HEK293 (cell line): ENCODE data around the gene ANGEL2.

ENCODE experiments used
- BCL6B ChIP-seq: fragments of 450-650 bp; formaldehyde crosslinking; IDR thresholded peaks from 2 replicates; pipeline ENCODE4 v1.5.1; 2017; ENCODE audit warnings: missing biosample characterization, missing genetic modification characterization
- KLF10 ChIP-seq: fragments of 450-650 bp; IDR thresholded peaks from 2 replicates; pipeline ENCODE4 v1.5.1; 2018; ENCODE audit warnings: missing biosample characterization, mild to moderate bottlenecking, missing genetic modification characterization
- KLF16 ChIP-seq: fragments of 450-650 bp; formaldehyde crosslinking; IDR thresholded peaks from 2 replicates; pipeline ENCODE4 v1.5.1; 2017; ENCODE audit warnings: missing biosample characterization, missing genetic modification characterization
- KLF8 ChIP-seq: fragments of 450-650 bp; formaldehyde crosslinking; IDR thresholded peaks from 2 replicates; pipeline ENCODE4 v1.5.1; 2016; ENCODE audit warnings: missing biosample characterization, missing genetic modification characterization
- KLF9 ChIP-seq: fragments of 450-650 bp; formaldehyde crosslinking; IDR thresholded peaks from 2 replicates; pipeline ENCODE4 v1.5.1; 2016; ENCODE audit warnings: missing biosample characterization, missing genetic modification characterization, low read depth
- MYNN ChIP-seq: fragments of 450-650 bp; formaldehyde crosslinking; IDR thresholded peaks from 2 replicates; pipeline ENCODE4 v1.5.1; 2016; ENCODE audit warnings: missing biosample characterization, missing genetic modification characterization, borderline replicate concordance
- PATZ1 ChIP-seq: fragments of 450-650 bp; formaldehyde crosslinking; IDR thresholded peaks from 2 replicates; pipeline ENCODE4 v1.5.1; 2016; ENCODE audit warnings: missing biosample characterization, missing genetic modification characterization
- PRDM1 ChIP-seq: fragments of 450-650 bp; formaldehyde crosslinking; IDR thresholded peaks from 2 replicates; pipeline ENCODE4; 2016; ENCODE audit warnings: missing biosample characterization, missing genetic modification characterization
- RBAK ChIP-seq: fragments of 450-650 bp; formaldehyde crosslinking; IDR thresholded peaks from 2 replicates; pipeline ENCODE4 v1.5.1; 2016; ENCODE audit warnings: missing biosample characterization, missing genetic modification characterization
- SP7 ChIP-seq: fragments of 450-650 bp; formaldehyde crosslinking; IDR thresholded peaks from 2 replicates; pipeline ENCODE4 v1.5.1; 2016; ENCODE audit warnings: missing biosample characterization, missing genetic modification characterization
- TRIM28 ChIP-seq: IDR thresholded peaks from 2 replicates; pipeline ENCODE4 v1.6.1; 2011; ENCODE audit warnings: low read length, control low read depth, borderline replicate concordance
- YY2 ChIP-seq: fragments of 450-650 bp; formaldehyde crosslinking; IDR thresholded peaks from 2 replicates; pipeline ENCODE4 v1.5.1; 2016; ENCODE audit warnings: missing biosample characterization, missing genetic modification characterization
- ZBTB17 ChIP-seq: fragments of 450-650 bp; formaldehyde crosslinking; IDR thresholded peaks from 2 replicates; pipeline ENCODE4 v1.5.1; 2016; ENCODE audit warnings: missing biosample characterization, missing genetic modification characterization
- ZBTB48 ChIP-seq: fragments of 450-650 bp; formaldehyde crosslinking; IDR thresholded peaks from 2 replicates; pipeline ENCODE4 v1.5.1; 2016; ENCODE audit warnings: missing biosample characterization, missing genetic modification characterization
- ZIC2 ChIP-seq: fragments of 450-650 bp; formaldehyde crosslinking; IDR thresholded peaks from 2 replicates; pipeline ENCODE4 v1.5.1; 2016; ENCODE audit warnings: missing biosample characterization, missing genetic modification characterization
- ZNF132 ChIP-seq: fragments of 450-650 bp; formaldehyde crosslinking; IDR thresholded peaks from 2 replicates; pipeline ENCODE4 v1.5.1; 2017; ENCODE audit warnings: missing biosample characterization, missing genetic modification characterization, borderline replicate concordance
- ZNF138 ChIP-seq: fragments of 450-650 bp; formaldehyde crosslinking; IDR thresholded peaks from 2 replicates; pipeline ENCODE4 v1.5.1; 2016; ENCODE audit warnings: missing biosample characterization, missing genetic modification characterization, borderline replicate concordance
- ZNF221 ChIP-seq: fragments of 450-650 bp; formaldehyde crosslinking; IDR thresholded peaks from 2 replicates; pipeline ENCODE4 v1.5.1; 2017; ENCODE audit warnings: missing biosample characterization, missing genetic modification characterization, borderline replicate concordance
- ZNF266 ChIP-seq: fragments of 450-650 bp; formaldehyde crosslinking; IDR thresholded peaks from 2 replicates; pipeline ENCODE4 v1.5.1; 2016; ENCODE audit warnings: missing biosample characterization, missing genetic modification characterization, low read depth
- ZNF335 ChIP-seq: fragments of 450-650 bp; formaldehyde crosslinking; conservative IDR thresholded peaks from 2 replicates; pipeline ENCODE4 v1.5.1; 2016; ENCODE audit warnings: missing biosample characterization, missing genetic modification characterization
- ZNF341 ChIP-seq: fragments of 450-650 bp; formaldehyde crosslinking; IDR thresholded peaks from 2 replicates; pipeline ENCODE4; 2016; ENCODE audit warnings: low read depth, missing biosample characterization, missing genetic modification characterization
- ZNF354C ChIP-seq: fragments of 450-650 bp; formaldehyde crosslinking; IDR thresholded peaks from 2 replicates; pipeline ENCODE4 v1.5.1; 2016; ENCODE audit warnings: missing biosample characterization, missing genetic modification characterization, low read depth, borderline replicate concordance
- ZNF510 ChIP-seq: fragments of 450-650 bp; formaldehyde crosslinking; IDR thresholded peaks from 2 replicates; pipeline ENCODE4 v1.5.1; 2018; ENCODE audit warnings: mild to moderate bottlenecking, missing genetic modification characterization, missing biosample characterization; ENCODE audit not compliant: insufficient replicate concordance
- ZNF544 ChIP-seq: fragments of 450-650 bp; formaldehyde crosslinking; IDR thresholded peaks from 2 replicates; pipeline ENCODE4 v1.5.0; 2017; ENCODE audit warnings: missing biosample characterization, missing genetic modification characterization
- ZNF555 ChIP-seq: fragments of 450-650 bp; formaldehyde crosslinking; conservative IDR thresholded peaks from 2 replicates; pipeline ENCODE4 v1.5.1; 2017; ENCODE audit warnings: missing biosample characterization, mild to moderate bottlenecking, missing genetic modification characterization, inconsistent platforms
- ZNF610 ChIP-seq: fragments of 450-650 bp; formaldehyde crosslinking; IDR thresholded peaks from 2 replicates; pipeline ENCODE4 v1.5.1; 2016; ENCODE audit warnings: missing biosample characterization, missing genetic modification characterization, borderline replicate concordance
- ZNF654 ChIP-seq: fragments of 450-650 bp; formaldehyde crosslinking; IDR thresholded peaks from 2 replicates; pipeline ENCODE4 v1.5.1; 2016; ENCODE audit warnings: low read depth, missing biosample characterization, missing genetic modification characterization
- ZNF701 ChIP-seq: fragments of 450-650 bp; formaldehyde crosslinking; IDR thresholded peaks from 2 replicates; pipeline ENCODE4 v1.5.1; 2016; ENCODE audit warnings: missing biosample characterization, missing genetic modification characterization
- ZNF776 ChIP-seq: fragments of 450-650 bp; formaldehyde crosslinking; IDR thresholded peaks from 2 replicates; pipeline ENCODE4 v1.5.0; 2017; ENCODE audit warnings: missing biosample characterization, missing genetic modification characterization, borderline replicate concordance
- TF ChIP-seq, protein P1 (sequence below): fragments of 450-650 bp; formaldehyde crosslinking; IDR thresholded peaks from 2 replicates; pipeline ENCODE4 v1.5.1; 2017; ENCODE audit warnings: missing biosample characterization, missing genetic modification characterization
- TF ChIP-seq, protein P2 (sequence below): fragments of 450-650 bp; formaldehyde crosslinking; IDR thresholded peaks from 2 replicates; pipeline ENCODE4; 2016; ENCODE audit warnings: missing biosample characterization, missing genetic modification characterization
- TF ChIP-seq, protein P3 (sequence below): fragments of 450-650 bp; formaldehyde crosslinking; IDR thresholded peaks from 2 replicates; pipeline ENCODE4 v1.5.1; 2016; ENCODE audit warnings: missing biosample characterization, missing genetic modification characterization

ANGEL2 gene

GRCh38 chr1:213015099-213016050 is at the start of gene ANGEL2 (continued):
- TF ChIP-seq ZNF221 (no peak; the same call in 1 of the 2 replicates), ZNF510 (no peak), ZNF132 (tag by site-specific recombination) (no peak), ZIC2 (tag by site-specific recombination) (peak; percentile 84), BCL6B (no peak), ZNF341 (tag by site-specific recombination) (peak; percentile 86), ZNF335 (tag by site-specific recombination) (peak; percentile 87), ZNF654 (no peak), MYNN (tag by site-specific recombination) (no peak), YY2 (tag by site-specific recombination) (no peak; the same call in 1 of the 2 replicates), ZBTB17 (tag by site-specific recombination) (peak; percentile 97), ZNF776 (no peak), KLF8 (tag by site-specific recombination) (peak; percentile 91), ZNF555 (tag by site-specific recombination) (no peak), RBAK (tag by site-specific recombination) (no peak), ZNF544 (tag by site-specific recombination) (no peak), KLF9 (tag by site-specific recombination) (peak; percentile 42), ZBTB48 (tag by site-specific recombination) (peak; percentile 98), TRIM28 (0 out of 2 replicates have a peak, but pooled peaks have one; percentile 32), SP7 (tag by site-specific recombination) (peak; percentile 84), ZNF138 (tag by site-specific recombination) (no peak), KLF16 (0 out of 2 replicates have a peak, but pooled peaks have one; percentile 57), ZNF266 (tag by site-specific recombination) (no peak), PATZ1 (peak; percentile 85; the same call in 1 of the 2 replicates), ZNF610 (tag by site-specific recombination) (0 out of 2 replicates have a peak, but pooled peaks have one; percentile 16), ZNF701 (no peak), ZNF354C (tag by site-specific recombination) (no peak), KLF10 (peak; percentile 90), PRDM1 (tag by site-specific recombination) (0 out of 2 replicates have a peak, but pooled peaks have one; percentile 29)
- TF ChIP-seq, protein P1, sequence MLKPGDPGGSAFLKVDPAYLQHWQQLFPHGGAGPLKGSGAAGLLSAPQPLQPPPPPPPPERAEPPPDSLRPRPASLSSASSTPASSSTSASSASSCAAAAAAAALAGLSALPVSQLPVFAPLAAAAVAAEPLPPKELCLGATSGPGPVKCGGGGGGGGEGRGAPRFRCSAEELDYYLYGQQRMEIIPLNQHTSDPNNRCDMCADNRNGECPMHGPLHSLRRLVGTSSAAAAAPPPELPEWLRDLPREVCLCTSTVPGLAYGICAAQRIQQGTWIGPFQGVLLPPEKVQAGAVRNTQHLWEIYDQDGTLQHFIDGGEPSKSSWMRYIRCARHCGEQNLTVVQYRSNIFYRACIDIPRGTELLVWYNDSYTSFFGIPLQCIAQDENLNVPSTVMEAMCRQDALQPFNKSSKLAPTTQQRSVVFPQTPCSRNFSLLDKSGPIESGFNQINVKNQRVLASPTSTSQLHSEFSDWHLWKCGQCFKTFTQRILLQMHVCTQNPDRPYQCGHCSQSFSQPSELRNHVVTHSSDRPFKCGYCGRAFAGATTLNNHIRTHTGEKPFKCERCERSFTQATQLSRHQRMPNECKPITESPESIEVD (tag by site-specific recombination) = no peak
- TF ChIP-seq, protein P2, sequence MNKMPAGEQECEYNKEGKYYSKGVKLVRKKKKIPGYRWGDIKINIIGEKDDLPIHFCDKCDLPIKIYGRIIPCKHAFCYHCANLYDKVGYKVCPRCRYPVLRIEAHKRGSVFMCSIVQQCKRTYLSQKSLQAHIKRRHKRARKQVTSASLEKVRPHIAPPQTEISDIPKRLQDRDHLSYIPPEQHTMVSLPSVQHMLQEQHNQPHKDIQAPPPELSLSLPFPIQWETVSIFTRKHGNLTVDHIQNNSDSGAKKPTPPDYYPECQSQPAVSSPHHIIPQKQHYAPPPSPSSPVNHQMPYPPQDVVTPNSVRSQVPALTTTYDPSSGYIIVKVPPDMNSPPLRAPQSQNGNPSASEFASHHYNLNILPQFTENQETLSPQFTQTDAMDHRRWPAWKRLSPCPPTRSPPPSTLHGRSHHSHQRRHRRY (tag by site-specific recombination) = no peak
- TF ChIP-seq, protein P3, sequence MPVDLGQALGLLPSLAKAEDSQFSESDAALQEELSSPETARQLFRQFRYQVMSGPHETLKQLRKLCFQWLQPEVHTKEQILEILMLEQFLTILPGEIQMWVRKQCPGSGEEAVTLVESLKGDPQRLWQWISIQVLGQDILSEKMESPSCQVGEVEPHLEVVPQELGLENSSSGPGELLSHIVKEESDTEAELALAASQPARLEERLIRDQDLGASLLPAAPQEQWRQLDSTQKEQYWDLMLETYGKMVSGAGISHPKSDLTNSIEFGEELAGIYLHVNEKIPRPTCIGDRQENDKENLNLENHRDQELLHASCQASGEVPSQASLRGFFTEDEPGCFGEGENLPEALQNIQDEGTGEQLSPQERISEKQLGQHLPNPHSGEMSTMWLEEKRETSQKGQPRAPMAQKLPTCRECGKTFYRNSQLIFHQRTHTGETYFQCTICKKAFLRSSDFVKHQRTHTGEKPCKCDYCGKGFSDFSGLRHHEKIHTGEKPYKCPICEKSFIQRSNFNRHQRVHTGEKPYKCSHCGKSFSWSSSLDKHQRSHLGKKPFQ (tag by site-specific recombination) = 0 out of 2 replicates have a peak, but pooled peaks have one; percentile 27
